Stimulated activated CD8-positive, alpha-beta memory T cell treated with anti-CD3 and anti-CD28 coated beads, Interleukin-15, amount 100 ng/mL, for 4 hours (primary cell): ENCODE results near the gene SGCD.

Experiments
- DNase-seq, 2 donors: peaks; one replicate each; pipeline ENCODE4 v3.0.0-alpha.2; 2020; ENCODE audit warnings: low read depth in 2 of 2

Gene SGCD

DNA sequence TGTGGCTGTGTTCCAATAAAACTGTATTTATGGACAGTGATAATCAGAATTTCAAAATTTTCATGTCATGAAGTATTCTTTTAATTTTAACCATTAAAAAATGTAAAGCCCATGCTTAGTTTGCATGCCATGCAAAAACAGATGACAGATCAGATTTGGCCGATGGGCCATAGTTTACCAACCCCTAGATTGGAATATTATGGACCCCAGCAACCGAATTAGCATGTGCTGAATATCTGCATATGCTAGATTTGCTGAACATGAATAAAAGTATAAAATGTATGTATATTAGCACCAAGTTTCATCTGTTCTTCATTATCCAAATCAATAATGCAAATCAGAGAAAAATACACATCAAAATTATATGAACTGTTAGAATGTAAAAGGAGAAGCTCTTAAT is 364.6 kb downstream of the SGCD start:
- DNase-seq, result no peak

GRCh38 chr5:156693113-156693512 is 366.1 kb downstream of the SGCD start:
- no peak for DNase-seq

DNA sequence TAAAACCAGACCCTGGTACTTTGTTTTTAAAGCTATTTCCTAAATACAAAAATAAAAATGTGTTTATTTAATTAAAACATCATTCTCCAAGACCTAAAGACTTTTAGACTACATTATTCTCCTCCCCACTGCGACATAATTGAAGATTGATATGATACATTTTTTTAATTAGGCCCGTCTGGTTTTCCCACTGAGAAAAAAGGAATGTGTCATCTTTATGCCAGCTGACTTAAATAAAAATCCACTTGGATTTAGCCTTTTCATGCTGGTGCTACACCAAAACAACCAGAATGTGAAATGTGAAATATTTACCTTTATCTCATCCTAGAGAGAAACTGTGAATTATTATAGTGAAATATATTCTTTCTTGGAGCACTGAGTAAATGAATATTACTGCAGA is 367.6 kb downstream of the SGCD start:
- no peak for DNase-seq

DNA sequence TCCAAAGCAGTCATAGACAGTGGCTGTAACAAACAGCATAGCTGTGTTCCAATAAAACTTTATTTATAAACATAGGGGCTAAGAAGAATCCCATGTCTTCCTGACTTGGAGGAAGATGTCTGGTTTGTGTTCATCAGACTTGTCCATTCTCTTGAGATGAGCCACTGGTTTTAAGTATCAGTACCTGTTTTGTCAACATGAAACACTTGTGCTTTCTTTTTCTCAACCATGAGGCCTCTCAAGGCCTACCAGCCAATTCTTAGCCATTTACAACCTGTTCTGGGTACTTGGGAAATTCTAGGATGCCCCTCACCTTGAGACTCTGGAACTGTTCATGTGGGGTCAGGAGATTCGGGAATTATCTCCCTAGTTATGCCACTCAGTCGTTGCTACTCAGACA is 368.8 kb downstream of the SGCD start:
- DNase-seq, result no peak

DNA sequence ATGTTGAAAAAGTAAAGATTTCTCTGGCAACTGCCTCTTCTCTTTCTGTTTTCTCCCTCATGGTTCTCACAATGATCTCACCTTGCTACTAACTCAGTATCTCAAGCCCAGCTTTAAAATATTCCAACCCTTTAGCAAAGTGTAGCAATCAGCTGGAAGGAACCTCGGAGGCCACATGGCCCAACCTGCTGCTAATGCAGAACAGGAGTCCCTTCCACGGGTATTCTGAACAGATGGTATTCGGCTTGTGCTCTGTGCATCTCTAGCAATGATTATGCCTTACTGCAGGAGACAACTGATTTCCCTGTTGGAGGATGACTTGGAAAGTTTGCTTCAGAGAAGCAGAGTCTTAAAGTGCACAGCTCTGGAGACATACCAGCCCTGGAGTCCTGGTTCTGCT is 371.4 kb downstream of the SGCD start:
- no peak for DNase-seq

GRCh38 chr5:156699147-156699546 is 372.2 kb downstream of the SGCD start:
- DNase-seq, result no peak

- no peak for DNase-seq
Observed at GRCh38 chr5:156704139-156704538, 377.2 kb downstream of the SGCD start.

DNA sequence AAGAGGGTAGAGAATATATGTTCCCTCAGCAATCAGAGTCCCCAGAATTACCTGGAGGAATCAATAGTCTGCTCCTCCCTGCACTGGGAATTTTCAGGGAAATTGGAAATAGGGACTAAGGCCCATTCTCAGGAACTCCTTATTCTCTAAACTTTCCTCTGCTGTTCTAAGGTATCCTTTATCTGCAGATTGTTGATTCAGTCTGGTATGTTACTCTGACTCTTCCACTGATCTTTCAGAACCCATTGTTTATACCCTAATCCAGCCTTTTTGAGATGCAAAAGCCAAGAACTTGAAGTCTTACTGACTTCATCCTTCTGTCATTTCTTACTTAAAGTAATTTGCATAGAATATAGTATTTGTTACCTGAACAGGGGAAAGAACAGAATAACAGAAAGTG is 379.7 kb downstream of the SGCD start:
- no peak for DNase-seq

DNA sequence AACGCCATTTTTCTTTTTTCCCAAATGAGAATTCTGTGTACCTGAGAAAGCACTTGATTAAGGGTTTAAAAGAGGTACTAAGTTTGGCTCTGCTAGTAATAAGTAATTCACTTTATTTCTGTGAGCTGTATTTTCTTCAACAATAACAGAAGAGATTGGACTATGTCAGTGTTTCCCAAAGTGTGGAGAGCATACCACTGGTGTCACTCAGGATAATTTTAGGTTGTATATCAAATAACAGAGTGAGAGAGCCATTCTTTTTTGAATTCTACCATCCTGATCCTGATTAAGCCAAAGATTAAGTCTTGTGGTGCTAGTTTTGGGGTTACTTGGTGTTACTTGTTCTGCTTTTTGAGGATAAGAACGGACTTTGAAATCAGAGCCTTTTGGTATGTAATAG is 380.8 kb downstream of the SGCD start:
- no peak for DNase-seq

DNA sequence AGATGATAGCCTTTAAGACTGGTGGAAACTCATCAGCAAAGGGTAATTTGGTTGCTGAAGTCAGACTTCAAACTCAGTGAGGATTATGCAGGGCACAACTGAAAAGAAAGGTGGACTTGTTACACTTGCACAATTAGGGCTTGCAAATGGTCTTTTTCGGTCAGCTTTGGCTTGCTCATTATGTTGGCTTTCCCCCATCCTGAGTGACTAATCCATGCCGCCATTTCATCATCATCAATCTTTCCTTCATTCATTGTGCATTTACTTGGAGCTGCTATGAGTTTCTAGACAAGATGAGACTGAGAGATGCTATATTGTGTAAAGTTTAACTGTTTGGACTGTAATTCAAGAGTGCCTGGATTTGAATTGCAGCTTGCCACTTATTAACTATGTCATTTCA is 388.3 kb downstream of the SGCD start:
- DNase-seq, result no peak

- no peak for DNase-seq
Observed at GRCh38 chr5:156716591-156717380, 389.8 kb downstream of the SGCD start.

GRCh38 chr5:156718985-156719384 is 392.0 kb downstream of the SGCD start:
- no peak for DNase-seq

- DNase-seq, result no peak
Observed at GRCh38 chr5:156722358-156722757, 395.4 kb downstream of the SGCD start.

- no peak for DNase-seq
Observed at GRCh38 chr5:156735477-156735876, 408.5 kb downstream of the SGCD start.

- DNase-seq, result no peak
Observed at GRCh38 chr5:156741516-156741915, 414.6 kb downstream of the SGCD start.

DNA sequence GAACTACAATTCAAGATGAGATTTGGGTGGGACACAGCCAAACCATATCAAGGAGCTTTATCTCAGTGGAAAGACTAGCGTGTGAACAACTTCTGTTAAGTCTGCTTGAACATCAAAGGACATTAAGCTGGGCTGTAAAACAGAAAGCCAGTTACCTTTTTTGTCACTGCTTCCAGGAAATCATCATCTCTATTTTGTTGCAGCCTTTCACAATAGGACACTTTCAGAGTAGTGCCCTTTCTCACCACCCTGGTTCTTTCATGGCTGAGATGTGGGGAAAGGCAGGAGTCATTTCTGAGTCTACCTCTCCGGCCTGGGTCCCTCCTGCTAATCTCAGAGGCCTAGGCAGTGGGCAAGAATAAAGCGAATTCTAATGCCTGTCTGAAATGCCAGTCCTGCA is 426.9 kb downstream of the SGCD start:
- DNase-seq, result no peak

DNA sequence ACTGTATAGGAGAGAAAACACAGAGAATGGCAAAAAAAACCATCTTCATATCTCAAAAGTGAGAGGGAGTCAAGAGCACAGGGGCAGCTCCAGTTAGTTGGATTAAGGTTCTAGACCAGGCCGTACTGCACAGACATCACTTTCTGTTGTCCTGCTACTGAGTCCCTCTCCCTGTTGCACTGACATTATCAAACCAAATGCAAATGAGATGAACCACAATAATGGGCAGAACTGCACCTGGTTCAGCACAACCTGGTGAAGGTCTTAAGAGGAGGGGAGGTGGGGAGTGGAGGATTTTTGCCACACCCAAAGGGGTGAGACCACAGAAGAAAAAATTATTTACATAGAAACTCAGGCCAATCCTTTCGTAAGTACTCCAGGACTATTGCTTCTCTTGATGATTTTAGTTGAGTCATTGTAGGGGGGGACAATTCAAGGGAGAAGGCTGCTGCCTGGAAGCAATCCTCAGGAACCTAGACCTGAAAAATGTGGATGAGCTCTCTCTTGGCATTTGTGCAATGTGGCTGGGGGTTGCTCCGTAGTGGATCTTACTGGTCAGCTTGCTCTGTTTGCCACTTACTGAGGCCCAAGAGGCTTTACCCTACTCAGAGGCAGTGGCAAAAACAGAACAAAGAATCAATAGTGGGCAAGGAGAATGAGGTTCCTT is 428.6 kb downstream of the SGCD start:
- no peak for DNase-seq

DNA sequence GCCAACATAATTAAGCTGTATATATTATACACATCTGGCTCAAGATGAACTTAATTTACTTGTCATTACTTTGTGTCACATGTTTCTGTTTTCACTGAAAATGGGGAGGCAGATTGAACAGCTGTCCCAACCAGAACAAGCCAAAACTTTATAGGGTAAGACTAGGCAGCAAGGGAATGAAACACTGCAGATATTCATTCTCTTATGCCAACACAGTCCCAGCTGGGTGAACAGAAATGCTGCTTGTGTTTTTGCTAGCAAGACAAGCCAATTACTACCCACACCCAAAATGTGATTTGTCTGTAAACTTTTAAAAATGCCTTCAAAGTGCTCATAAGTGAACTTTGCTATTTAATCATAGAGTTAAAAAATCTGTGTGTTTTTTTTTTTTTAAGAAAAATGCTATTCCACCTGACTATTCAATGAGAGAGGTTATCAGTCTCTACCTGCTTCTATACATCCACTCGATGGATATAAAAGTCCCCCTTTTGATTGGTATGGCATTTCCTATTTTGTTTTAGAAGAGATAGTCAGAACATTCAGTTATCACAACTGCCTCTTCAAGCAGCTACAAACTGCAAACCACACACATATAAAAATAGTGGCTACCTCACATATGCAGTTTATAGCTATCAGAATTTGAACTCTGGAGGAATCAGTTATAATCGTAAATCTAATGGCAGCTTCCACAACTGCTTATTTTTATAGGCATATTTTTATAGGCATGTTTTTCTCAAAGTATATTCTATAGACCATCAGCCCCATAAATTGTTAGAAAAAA is 431.2 kb downstream of the SGCD start:
- no peak for DNase-seq

GRCh38 chr5:156759156-156759555 is 432.2 kb downstream of the SGCD start:
- no peak for DNase-seq

DNA sequence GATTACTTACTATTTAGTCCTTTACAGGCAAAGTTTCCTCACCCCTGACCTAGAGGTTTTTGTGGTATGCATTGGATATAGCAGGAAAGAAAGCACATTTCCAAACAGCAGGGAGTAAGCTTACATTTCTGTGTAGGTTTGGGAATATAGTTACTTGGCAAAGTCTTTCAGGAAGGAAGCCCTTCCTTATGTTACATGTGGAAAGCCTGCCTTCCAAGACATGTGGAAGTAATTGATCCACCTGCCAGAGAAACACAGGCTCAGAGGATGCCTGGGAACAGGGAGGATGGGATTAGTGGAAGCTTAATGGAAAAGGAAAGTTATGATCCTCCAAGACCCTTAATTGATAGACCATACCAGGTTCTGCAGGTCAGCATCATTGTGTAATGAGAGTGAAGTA is 435.8 kb downstream of the SGCD start:
- DNase-seq, result no peak

GRCh38 chr5:156764176-156764971 is 437.4 kb downstream of the SGCD start:
- DNase-seq, result no peak

GRCh38 chr5:156774273-156774672 is 447.3 kb downstream of the SGCD start:
- no peak for DNase-seq
